Measurements from ENCODE around the gene CRISPLD2.

Gene CRISPLD2

GRCh38 chr16:84864326-84864955 lies 44.7 kb downstream of the CRISPLD2 start:
- CTCF ChIA-PET, result no interaction called here

DNA sequence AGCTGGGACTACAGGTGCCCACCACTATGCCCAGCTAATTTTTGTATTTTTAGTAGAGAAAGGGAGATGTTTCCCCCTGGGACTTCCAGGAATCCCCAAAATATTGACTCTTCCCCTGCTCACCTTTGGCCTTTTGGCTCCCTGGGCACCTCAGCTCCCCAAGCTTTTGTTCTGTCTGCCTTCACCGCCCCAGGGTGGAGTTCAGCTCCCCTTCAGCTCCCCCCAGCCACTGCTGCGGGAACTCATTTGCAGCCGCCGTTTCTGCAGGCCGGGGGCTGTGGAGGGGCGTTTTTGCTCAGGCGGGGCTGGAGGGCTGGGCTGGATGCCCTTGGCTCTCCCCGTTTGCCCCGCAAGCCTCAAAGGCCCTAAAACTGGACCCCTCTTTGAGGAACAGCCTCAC lies 47.9 kb downstream of the CRISPLD2 start:
- H3K4me3 ChIP-seq (ENCODE audit: low read depth, low read length), result no peak overlapping the region
- ChIA-PET POLR2A (no interaction called here), CTCF (no interaction called here)
- no peaks in the 10 kb centered on the region for H3K36me3 ChIP-seq (ENCODE audit: control insufficient read depth in 2 of 2, insufficient read depth in 1 of 2, low read length in 2 of 2)
- no peaks in the 10 kb centered on the region for H3K4me1 ChIP-seq (ENCODE audit: control insufficient read depth, insufficient read depth, low read length)
- H3K27ac ChIP-seq (ENCODE audit: extremely low read depth, low read depth, low read length), result no peak overlapping the region
- TF ChIP-seq, protein P1, sequence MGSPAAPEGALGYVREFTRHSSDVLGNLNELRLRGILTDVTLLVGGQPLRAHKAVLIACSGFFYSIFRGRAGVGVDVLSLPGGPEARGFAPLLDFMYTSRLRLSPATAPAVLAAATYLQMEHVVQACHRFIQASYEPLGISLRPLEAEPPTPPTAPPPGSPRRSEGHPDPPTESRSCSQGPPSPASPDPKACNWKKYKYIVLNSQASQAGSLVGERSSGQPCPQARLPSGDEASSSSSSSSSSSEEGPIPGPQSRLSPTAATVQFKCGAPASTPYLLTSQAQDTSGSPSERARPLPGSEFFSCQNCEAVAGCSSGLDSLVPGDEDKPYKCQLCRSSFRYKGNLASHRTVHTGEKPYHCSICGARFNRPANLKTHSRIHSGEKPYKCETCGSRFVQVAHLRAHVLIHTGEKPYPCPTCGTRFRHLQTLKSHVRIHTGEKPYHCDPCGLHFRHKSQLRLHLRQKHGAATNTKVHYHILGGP (tag by site-specific recombination; IDR thresholded peaks at IDR 0.05), result no peak
- TF ChIP-seq ZNF302 (tag by site-specific recombination; IDR thresholded peaks at IDR 0.05; ENCODE audit: low read depth), result no peak
- TF ChIP-seq ZNF548 (tag by site-specific recombination; IDR thresholded peaks at IDR 0.05), result no peak
- no peak for TF ChIP-seq ZFP69B (tag by site-specific recombination; IDR thresholded peaks at IDR 0.05)
- no peak for TF ChIP-seq ZSCAN30 (tag by site-specific recombination; IDR thresholded peaks at IDR 0.05)
- TF ChIP-seq ZNF148 (tag by site-specific recombination; IDR thresholded peaks at IDR 0.05; ENCODE audit: borderline replicate concordance), result no peak
- TF ChIP-seq ZNF2 (tag by site-specific recombination; IDR thresholded peaks at IDR 0.05), result no peak
- TF ChIP-seq ZNF341 (tag by site-specific recombination; IDR thresholded peaks at IDR 0.05; ENCODE audit: low read depth), result no peak
- no peak for TF ChIP-seq ZNF274 (IDR thresholded peaks at IDR 0.05; ENCODE audit: low read length)
- TF ChIP-seq ZNF274 (tag by site-specific recombination; IDR thresholded peaks at IDR 0.05; ENCODE audit: borderline replicate concordance), result no peak
- no peak for TF ChIP-seq ZNF37A (tag by site-specific recombination; IDR thresholded peaks at IDR 0.05)
- no peak for TF ChIP-seq SETDB1 (IDR thresholded peaks at IDR 0.05; ENCODE audit: insufficient read length, low read length)
- no peak for TF ChIP-seq BCL11B (tag by site-specific recombination; IDR thresholded peaks at IDR 0.05; ENCODE audit: low read depth)
- no peak for TF ChIP-seq ZNF48 (tag by site-specific recombination; IDR thresholded peaks at IDR 0.05)
- TF ChIP-seq ZNF146 (tag by site-specific recombination; IDR thresholded peaks at IDR 0.05), result no peak
- TF ChIP-seq ZBTB20 (tag by site-specific recombination; IDR thresholded peaks at IDR 0.05), result no peak
- TF ChIP-seq ZNF169 (tag by site-specific recombination; IDR thresholded peaks at IDR 0.05), result no peak
- no peak for TF ChIP-seq ZXDB (tag by site-specific recombination; IDR thresholded peaks at IDR 0.05)
- no peaks in the 10 kb centered on the region for H3K9me3 ChIP-seq (ENCODE audit: control insufficient read depth, insufficient read depth, low read depth, low read length)

More at GRCh38 chr16:84864326-84864955, 44.7 kb downstream of the CRISPLD2 start:
- H3K4me1 ChIP-seq (ENCODE audit: control insufficient read depth, insufficient read depth, low read length), result no peaks in the 10 kb centered on the region
- no peak for TF ChIP-seq ZNF114 (tag by site-specific recombination; IDR thresholded peaks at IDR 0.05)
- TF ChIP-seq ZNF610 (tag by site-specific recombination; IDR thresholded peaks at IDR 0.05; ENCODE audit: borderline replicate concordance), result no peak
- TF ChIP-seq ZNF248 (tag by site-specific recombination; IDR thresholded peaks at IDR 0.05), result no peak
- TF ChIP-seq ZSCAN30 (tag by site-specific recombination; IDR thresholded peaks at IDR 0.05), result no peak
- TF ChIP-seq ZFP3 (tag by site-specific recombination; IDR thresholded peaks at IDR 0.05; ENCODE audit: low read depth), result no peak
- TF ChIP-seq GLIS1 (tag by site-specific recombination; IDR thresholded peaks at IDR 0.05), result no peak
- H3K36me3 ChIP-seq (ENCODE audit: control insufficient read depth in 2 of 2, insufficient read depth in 1 of 2, low read length in 2 of 2), result no peaks in the 10 kb centered on the region
- H3K27ac ChIP-seq (ENCODE audit: extremely low read depth, low read depth, low read length), result no peak overlapping the region
- POLR2A ChIA-PET, result no interaction called here
- H3K9me3 ChIP-seq (ENCODE audit: control insufficient read depth, insufficient read depth, low read depth, low read length), result no peaks in the 10 kb centered on the region
- H3K4me3 ChIP-seq (ENCODE audit: low read depth, low read length), result no peak overlapping the region

Data from HEK293 (cell line).